ENCODE data around the gene CACNA2D1.

GRCh38 chr7:81903115-81903514 is 540.5 kb downstream of the CACNA2D1 start:
- TF ChIP-seq, protein P1, sequence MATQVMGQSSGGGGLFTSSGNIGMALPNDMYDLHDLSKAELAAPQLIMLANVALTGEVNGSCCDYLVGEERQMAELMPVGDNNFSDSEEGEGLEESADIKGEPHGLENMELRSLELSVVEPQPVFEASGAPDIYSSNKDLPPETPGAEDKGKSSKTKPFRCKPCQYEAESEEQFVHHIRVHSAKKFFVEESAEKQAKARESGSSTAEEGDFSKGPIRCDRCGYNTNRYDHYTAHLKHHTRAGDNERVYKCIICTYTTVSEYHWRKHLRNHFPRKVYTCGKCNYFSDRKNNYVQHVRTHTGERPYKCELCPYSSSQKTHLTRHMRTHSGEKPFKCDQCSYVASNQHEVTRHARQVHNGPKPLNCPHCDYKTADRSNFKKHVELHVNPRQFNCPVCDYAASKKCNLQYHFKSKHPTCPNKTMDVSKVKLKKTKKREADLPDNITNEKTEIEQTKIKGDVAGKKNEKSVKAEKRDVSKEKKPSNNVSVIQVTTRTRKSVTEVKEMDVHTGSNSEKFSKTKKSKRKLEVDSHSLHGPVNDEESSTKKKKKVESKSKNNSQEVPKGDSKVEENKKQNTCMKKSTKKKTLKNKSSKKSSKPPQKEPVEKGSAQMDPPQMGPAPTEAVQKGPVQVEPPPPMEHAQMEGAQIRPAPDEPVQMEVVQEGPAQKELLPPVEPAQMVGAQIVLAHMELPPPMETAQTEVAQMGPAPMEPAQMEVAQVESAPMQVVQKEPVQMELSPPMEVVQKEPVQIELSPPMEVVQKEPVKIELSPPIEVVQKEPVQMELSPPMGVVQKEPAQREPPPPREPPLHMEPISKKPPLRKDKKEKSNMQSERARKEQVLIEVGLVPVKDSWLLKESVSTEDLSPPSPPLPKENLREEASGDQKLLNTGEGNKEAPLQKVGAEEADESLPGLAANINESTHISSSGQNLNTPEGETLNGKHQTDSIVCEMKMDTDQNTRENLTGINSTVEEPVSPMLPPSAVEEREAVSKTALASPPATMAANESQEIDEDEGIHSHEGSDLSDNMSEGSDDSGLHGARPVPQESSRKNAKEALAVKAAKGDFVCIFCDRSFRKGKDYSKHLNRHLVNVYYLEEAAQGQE (IDR thresholded peaks at IDR 0.05; ENCODE audit: insufficient read depth in 1 of 2, low read depth in 2 of 2, low read length in 2 of 2) = no peak
- TF ChIP-seq SIN3A (IDR thresholded peaks at IDR 0.05; ENCODE audit: borderline replicate concordance, insufficient read depth, low read length) (no peak), TAF1 (IDR thresholded peaks at IDR 0.05; ENCODE audit: borderline replicate concordance, insufficient read depth, low read length) (no peak), POLR2AphosphoS5 (IDR thresholded peaks at IDR 0.05; ENCODE audit: low read depth, low read length) (no peak), FOXP2 (optimal IDR thresholded peaks at IDR 0.05; ENCODE audit: borderline replicate concordance, extremely low read depth, extremely low read length, insufficient read depth) (no peak)
